GM19035 (cell line): ENCODE measurements around the gene ATP13A2.

Source experiments
- ATAC-seq: cut with Tn5 transposase; IDR thresholded peaks from one replicate; pipeline ENCODE4 v1.9.1; 2021; ENCODE audit not compliant: unreplicated experiment

The ATP13A2 gene

DNA sequence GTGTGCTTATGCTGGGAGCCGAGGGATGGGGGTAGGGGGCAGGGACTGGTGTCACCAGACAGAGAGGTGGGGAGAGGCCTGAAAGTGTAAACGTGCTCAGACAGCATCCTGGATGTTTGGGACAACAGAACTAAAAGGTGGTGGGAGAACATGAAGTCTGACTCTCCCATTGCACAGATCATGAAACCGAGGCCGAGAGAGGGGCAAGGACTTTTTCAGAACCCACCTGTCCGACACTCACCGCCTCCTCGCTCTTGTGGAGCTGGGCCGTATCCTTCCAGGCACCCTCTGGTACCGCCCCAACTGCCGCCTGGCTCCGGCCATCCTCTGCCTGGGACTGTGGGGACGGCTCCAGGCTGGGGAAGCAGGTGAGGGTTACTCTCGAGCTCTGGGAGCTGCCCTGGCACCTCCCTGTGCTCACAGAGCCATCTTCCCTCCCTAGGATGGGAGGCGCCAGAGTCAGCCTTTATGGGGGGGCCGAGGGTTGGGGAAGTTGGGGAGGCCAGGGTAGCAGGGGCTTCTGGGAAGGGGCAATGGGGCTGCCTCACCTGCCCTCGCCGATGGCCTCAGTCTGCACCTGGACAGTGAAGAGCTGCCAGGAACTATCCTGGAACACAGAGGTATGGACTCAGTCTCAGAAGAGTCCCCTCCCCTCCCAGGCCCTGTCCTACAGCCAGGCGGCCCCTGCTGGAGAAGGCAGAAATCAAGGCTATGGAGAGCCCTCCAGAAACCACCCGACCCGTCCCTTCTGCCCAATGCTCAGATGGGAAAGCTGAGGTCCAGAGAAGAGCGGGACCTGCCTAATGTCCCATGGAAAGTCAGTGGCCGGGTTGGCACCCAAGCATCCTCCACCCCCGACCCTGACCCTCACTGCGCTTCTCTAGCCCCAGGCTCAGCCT lies 7.0 kb downstream of the ATP13A2 start:
- ATAC-seq = no peak

DNA sequence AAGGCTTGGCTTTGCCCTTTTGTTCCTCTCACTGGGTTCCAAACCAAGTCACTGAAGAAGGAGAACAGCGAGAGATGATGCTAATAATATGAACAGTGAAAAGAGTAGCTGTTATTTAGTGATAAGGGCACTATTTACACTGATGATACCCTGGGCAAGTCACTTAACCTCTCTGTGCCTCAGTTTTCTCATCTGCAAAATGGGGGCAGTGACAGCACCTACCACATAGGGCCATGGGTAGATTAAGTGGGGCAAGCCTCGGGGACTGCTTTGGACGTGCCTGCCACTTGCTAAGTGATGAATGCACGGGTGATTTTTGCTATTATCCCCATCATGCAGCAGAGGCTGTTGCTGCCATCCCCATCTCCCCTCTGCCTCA lies 9.2 kb downstream of the ATP13A2 start:
- no peak for ATAC-seq

DNA sequence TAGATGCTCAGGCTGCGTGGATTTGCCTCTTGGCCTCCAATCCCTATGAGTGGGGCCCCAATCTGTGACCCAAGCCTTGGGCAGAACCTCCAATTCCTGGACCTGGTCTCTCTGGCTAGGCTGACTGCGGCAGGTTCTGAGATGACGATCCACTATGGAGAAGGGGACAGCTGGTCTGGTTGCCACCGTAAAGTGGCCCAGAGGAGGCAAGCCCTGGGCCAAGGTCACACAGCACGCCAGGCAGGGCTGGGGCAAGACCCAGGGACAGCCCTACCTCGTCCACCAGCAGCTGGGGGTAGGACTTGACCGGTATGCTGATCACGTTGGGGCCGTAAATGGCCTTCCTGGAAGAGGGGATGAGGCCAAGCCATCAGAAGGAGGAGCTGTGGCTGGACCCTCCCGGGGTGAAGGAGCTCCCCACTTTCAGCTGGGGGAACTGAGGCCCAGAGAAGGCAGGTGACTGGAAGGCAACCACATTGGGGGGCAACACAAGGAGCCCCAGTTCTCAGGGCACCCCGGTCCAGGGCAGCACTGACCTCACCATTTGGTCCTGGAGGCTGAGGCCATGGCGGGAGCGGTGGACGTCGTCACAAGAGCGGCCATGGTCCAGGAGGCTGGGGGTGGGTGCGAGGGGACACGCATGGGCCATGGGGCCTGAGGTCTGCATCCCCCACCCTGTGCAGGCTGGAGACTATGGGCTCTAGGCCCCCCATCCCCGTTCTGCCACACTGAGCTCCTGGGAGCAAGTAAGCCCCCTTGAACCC lies 9.8 kb downstream of the ATP13A2 start:
- ATAC-seq = no peak

DNA sequence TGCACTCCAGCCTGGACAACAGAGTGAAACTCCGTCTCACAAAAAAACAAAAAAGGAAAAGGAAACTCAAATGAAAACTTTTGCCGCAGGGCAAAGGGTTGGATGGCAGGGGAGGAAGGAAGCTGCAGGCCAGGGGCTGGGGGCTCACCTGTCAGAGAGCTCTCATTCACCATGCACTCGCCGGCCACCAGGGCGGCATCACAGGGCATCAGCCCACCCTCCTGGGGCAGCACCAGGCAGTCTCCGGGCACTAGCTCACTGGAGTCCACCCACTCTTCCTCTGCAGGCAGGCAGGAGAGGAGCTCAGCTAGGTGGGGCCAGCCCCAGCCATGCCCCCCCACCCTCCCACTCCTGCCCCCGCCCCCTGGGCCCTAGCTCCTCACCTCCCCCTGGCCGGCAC lies 11.9 kb downstream of the ATP13A2 start:
- ATAC-seq = no peak

DNA sequence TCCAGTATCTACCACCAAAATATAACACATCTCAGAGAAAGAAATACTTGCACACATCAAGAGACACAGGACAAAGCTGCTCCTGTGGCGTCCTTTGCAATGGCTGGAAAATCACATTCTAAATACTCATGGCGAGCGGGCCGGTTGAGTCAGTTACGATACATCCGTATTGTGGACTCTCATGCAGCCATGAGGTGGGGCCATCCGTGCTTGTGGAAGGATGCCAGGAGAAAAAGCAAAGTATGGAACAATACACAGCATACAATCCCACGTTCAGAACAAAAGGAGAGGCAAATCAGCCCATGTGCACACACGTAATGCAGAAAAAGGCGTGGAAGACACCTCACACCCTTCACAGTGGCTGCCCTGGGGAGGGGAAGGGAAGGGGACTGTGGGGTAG lies 13.1 kb downstream of the ATP13A2 start:
- ATAC-seq = no peak

DNA sequence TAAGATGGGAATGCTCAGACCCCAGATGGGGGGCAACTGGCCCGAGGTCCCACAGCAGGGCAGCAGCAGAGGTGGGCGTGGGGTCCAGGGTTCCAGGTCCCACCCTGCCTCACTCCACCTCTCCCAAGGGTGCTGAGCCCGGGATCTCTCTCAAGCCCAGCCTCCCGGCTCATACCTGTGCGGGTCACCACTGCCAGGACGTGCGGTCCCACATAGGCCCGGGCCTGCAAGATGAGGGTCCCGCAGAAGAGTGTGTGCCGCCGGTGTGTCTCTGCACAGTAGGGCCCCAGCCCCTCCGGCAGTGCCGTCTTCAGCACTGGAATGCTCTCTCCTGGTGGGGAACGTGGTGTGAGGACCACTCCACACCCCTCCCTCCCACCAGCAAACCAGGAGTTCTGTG lies 14.9 kb downstream of the ATP13A2 start:
- no peak for ATAC-seq

DNA sequence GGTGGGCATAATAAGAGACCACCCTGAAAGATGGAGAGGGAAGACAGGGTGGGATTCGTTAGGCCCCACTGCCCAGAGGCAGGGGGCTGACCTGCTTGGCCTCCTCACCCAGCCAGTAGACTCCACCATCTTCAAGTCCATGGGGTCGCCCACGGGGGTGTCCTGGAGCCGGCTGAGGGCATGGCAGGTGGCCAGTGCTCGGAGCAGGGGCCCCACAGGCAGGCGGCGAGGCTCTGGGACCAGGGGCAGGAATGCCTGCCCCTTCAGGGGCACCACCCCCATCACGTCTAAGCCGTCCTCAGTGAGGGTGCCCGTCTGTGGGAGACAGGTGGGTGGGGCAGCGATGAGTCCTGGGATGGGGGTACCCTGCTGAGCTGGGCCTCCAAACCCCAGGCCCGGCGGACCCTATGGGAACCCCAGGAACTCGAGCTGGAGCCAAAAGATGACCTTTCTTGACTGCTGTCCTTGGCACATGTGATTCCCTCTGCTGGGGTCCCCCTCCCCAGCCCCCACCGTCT lies 18.1 kb downstream of the ATP13A2 start:
- no peak for ATAC-seq

DNA sequence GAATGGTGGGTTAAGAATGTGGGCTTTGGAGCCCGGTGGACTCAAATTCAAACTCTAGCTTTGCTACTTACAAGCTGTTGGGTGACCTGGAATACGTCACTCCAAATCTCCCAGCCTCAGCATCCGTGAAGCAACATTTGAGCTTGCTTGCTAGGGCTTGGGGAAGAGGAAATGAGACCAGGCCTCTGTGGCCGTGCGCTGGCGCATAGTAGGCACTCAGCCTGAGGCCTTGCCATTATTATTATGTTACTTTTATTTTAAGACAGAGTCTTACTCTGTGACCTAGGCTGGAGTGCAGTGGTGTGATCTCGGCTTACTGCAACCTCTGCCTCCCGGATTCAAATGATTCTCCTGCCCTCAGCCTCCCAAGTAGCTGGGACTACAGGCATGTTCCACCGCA lies 19.1 kb downstream of the ATP13A2 start:
- ATAC-seq = no peak

DNA sequence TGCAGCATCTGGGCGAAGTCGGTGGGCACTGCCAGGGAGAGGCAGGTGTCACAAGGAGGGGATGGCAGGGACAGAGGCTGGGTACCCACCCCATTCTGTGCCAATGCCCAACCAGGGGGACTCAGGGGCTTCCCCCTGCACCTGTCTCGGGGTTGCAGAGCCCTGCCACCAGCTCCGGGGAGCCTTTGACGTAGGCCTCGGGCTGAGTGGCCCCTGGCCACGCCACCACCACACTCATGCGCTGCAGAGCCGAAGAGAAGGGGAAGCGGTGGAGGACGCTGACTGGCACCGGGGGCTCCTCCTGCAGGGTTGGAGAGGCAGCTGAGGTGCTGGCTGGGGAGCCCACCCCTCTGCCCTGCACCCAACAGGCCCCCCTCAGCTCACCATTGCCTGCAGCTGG lies 19.6 kb downstream of the ATP13A2 start:
- no peak for ATAC-seq

DNA sequence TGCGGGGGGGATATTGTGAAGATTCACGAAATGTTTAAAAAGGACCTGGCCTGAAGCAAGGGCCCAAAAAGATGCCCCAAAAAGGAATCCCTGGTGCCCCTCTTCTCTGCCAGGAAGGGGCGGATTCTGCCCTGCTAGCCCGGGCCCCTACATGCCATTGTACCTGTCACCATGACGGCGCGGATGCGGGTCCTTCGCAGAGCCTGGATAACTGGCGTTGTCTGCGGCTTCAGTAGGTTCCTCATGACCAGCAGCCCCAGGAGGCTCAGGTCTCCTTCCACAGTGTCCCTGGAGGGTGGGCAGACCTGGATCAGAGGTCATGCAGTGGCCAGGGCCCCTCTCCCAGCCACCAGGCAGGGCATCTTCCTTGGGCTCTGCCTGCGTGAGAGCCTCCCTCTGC lies 20.2 kb downstream of the ATP13A2 start:
- ATAC-seq = no peak

DNA sequence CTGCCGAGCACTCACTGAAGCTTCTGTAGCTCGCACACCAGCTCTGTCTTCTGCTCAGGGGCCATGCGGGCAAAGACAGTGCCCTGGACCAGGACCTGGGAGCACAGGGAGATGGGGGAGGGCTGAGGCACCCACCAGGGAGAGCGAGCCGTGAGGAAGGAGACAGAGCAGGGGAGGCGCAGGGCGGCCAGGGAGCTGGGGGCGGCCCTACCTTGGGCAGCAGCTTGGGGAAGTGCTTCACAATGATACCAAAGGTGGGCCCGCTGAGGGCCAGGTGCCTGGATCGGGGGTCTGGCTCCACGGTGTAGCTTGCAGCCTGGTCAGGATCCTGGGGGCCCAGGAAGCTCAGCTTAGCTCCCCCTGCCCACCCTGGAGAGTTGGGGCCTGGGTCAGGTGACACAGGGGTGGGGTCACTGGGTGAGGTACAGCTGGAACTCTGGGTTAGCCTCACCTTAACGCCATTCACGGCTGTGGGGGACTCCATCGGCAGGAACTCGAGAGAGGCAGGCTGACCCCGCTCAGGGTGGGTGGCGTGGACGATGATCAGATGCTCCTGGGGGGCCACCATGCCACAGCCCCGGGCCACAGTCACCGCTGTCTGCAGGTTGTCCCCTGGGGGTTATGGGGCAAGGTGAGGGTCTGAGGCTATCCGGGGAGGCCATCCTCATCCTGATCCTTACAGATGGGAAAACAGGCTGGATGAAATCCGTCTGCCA lies 21.9 kb downstream of the ATP13A2 start:
- no peak for ATAC-seq

DNA sequence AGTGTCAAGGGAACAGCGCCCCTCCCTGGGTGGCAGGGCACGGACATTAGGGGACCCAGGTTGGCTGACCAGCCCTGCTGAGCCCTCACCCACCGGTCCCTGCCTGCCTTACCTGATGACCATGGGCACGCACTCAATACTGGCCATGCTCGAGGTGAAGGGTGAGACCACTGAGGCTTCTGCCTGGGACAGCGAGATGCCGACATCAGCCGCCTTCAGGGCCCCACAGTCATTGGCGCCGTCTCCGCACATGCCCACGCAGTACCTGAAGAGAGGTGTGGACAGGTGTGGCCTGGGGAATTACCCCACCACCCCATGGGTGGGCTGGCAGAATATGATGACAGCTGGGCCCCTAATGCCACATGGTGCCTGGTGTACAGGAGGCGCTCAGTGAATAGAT lies 23.5 kb downstream of the ATP13A2 start:
- no peak for ATAC-seq

DNA sequence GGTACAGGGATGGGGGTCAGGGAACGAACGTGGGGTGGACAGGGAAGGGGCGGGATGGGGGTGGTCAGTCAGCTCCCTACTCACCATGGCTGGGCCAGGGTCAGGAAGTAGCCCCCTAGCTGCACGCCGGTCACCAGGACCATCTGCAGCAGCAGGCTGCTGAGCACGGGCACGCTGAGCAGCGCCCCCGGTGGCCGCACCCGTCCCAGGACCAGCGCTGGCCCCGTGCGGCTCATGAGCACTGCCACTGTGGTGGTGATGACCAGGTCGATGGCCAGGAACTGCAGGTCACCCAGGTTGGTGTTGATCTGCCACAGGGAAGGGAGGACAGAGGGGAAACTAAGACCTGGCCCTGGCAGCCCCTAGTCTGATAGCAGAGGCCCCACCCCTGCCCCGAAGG lies 24.8 kb downstream of the ATP13A2 start:
- ATAC-seq = no peak

DNA sequence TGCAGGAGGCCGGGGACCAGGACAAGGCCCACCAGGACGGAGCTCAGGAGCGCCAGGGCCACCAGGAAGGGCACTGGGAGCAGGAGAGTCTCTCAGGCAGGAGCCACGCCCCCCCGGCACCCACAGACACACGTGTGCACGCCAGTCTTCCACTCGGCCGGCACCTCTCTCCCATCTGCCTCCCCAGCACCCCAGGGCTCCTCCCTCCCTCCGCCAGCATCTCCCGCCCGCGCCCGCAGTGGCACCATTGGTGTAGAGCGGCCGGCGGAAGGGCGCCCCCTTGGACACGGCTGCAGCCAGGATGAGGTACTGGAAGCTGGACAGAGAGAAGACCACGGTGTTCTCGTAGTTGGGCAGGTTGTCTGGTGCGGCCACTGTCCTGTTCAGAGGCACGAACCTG lies 25.2 kb downstream of the ATP13A2 start:
- ATAC-seq = no peak

DNA sequence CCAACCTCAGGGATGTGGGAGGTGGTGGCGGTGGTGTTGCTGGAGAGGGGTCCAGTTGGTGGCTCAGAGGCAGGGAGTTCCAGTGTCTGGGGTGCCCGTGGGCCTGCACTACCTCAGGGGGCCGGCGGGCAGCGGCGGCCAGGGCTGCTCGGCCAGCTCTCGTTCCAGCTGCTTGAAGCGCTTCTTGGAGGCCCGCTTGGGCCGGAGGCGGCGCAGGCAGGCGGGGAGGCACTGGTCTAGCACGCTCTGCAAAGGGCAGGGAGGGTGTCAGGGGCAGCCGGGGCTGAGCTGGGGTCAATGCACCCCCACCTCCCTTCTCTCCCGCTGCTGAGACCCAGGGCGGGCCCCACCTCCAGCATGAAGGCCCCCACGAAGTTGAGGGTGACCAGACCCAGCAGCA lies 25.6 kb downstream of the ATP13A2 start:
- ATAC-seq = no peak

DNA sequence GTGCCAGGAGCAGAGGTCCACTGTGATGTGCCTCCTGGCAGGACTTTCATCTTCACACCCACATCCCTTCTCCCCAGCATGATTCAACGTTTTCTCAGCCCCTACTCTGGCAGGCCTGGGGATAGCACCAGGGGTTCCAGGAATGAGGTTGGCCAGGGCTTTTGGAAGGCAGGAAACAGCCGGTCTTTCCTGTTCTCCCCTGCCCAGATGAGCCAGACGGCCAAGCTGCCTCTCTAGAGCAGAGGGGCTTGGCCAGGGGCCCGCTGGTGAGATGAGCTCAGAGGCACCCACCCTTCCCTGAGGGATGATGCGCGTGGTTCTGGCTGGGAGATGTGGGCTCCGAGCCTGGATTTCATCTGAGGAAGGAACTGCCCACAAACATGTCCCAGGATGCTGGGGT lies 27.0 kb downstream of the ATP13A2 start:
- no peak for ATAC-seq

DNA sequence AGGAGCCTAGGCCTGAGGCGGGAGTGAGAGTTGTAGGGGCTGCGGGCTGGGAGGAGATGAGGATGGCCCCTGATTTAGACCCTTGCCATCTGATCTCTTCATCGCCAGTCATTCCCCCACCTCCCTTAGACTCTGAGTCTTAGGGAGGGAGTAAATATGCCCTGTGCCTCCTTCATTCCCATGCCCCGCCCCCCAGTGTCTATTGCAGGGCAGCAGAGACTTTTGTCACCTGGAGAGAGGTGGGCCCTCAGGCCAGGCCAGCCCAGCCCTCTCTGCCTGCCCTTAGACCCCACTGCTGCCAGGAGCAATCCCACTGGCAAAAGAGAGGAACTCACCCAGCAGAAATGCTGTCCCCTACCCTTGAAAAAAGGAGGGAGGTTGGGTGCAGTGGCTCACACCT lies 28.1 kb downstream of the ATP13A2 start:
- ATAC-seq = no peak

DNA sequence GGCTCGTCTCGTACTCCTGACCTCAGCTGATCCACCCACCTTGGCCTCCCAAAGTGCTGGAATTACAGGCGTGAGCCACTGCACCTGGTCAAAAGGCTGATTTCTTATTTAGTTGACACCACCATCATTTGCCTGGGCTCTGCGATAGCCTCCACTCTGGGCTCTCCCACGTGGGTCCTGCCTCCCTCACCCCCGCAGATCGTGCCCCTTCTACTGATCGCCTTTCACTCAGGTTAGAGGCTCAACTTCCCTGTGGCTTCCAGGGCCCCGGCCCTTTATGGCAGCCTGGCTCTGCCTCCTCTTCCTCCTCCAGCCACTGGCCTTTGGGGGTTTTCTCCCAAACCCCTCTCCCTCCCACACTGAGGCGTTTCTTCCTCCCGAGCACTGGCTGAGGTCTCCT lies 28.8 kb downstream of the ATP13A2 start:
- no peak for ATAC-seq

DNA sequence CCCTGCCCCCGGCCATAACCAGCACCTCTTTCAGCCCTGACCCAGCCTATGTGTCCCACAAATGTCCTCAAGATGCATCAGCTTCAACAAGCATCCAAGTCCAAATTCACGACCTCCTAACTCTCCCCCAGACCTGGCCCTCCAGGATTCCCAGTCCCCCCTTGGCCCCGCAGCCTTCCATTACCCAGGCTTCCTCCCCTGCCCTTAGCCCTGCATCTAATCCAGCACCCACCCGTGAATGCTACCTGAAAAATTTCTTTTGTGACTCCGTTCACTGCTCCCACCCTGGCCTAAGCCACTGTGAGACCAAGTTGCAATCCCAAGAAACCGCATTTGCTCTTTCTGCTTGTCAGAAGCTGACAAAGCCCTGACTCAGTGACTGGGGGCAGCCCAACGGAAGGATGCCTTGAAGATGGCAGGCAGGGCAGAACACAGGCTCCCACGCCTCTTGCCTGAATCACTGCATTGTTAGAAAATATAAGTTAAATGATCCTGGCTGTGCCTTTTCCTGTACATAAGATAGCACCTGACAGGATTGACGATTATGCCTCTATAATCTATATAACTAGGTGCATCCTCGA lies 30.4 kb downstream of the ATP13A2 start:
- ATAC-seq = no peak

DNA sequence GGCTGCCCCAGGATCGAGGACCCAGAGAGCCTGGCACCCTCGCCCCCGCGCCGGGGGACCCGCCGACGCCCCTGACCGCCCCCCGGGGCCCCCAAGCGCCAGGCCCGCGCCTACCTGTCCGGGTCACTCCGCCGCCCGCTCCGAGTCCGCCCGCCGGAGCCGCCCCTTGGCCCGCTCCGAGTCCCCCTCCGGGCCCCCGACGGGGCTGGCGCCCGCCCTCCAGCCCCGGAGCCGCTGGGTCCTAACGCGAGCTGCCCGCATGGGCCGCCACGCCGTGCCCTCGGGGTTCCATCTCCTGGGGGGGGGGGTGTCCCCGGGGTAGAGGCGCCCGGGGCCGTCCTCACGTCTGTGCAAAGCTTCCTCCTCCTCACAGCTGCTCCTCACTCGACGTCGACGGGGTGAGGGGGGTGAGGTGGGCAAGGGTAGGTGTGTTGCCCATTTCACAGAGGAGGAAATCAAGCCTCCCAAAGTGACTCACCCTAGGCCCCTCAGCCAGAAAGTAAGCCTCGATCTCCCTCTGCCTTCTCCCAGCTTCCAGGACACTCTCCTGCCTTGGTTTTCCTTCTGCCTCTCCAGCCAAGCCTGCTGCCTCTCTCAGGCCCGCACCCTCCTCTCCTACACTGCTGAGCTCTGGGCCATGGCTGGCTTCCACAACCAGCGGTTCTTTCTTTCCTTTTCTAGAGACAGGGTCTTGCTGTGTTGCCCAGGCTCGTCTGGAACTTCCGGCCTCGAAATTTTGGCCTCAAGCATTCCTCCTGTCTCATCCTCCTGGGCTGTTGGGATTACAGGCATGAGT lies 31.1 kb downstream of the ATP13A2 start, which contains the start of gene MFAP2:
TSS of gene MFAP2 (minus strand) at position 148 of the 796 bp plus-strand sequence. CDS start 2,347 bp downstream, outside the sequence.
- ATAC-seq = no peak
